GM12873 (cell line): ENCODE results near the gene FLVCR2.

Source experiments
- CTCF ChIP-seq: IDR thresholded peaks from 2 replicates; pipeline ENCODE4 v1.5.1; 2012; ENCODE audit warnings: low read depth, mild to moderate bottlenecking, moderate library complexity, low read length, control low read depth; ENCODE audit not compliant: insufficient read depth; ENCODE audit errors: missing control alignments

Gene FLVCR2

GRCh38 chr14:75667099-75667765, 88.8 kb downstream of the FLVCR2 start:
- TF ChIP-seq CTCF = no peak

GRCh38 chr14:75672605-75673192, 94.3 kb downstream of the FLVCR2 start:
- TF ChIP-seq CTCF = no peak

- no peak for TF ChIP-seq CTCF
These were observed 95.1 kb downstream of the FLVCR2 start for GRCh38 chr14:75673345-75674035.

DNA sequence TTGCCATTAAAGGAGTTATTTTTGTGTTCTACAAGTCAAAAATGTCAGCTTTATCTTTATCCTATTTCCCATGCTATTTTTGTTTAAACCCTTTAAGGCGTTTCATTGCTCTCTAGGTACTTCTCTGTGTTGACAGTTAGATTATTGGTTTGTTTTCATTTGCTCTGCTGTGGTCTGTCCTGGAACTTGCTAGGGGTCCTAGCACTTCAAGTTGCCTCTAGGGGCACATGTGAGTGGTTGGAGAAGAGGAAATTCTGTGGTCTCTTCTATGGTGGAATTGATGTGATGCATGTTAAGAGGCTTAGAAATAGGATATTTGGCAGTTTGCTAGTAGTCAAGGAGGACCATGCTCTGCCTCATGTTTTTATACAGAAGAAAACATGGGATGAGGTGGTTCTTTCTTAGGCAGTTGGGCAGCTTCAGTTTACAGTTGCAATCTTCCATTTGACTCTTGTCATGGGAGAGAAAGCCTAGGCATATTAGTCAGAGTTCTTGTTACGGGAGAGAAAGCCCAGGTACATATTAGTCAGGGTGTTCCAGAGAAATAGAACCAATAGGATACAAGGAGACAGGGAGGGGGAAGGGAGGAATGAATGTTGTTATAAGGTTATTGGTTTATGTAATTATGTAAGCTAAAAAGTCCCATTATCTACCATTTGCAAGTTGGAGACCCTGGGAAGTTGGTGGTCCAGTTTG, 97.0 kb downstream of the FLVCR2 start:
- no peak for TF ChIP-seq CTCF

- TF ChIP-seq CTCF = no peak
These were observed 107.5 kb downstream of the FLVCR2 start for GRCh38 chr14:75685910-75686309.

GRCh38 chr14:75689012-75689411, 110.6 kb downstream of the FLVCR2 start:
- no peak for TF ChIP-seq CTCF

- no peak for TF ChIP-seq CTCF
These were observed 111.6 kb downstream of the FLVCR2 start for GRCh38 chr14:75690010-75690409.
